ENCODE data around the gene SCN9A. TPM values are rescaled to one million over a fixed set of nuclear protein-coding genes. Genes with fewer than 3 reads are reported as not detected.

SCN9A gene
- total RNA-seq, 1 donor from 2014 or later = 0.13 TPM

- Mint-ChIP-seq H3K9me3 (no peaks in the 10 kb centered on the region), H3K27ac (no peak overlapping the region), H3K27me3 (ENCODE audit: insufficient read depth) (no peaks in the 10 kb centered on the region), H3K36me3 (ENCODE audit: low read depth) (no peaks in the 10 kb centered on the region), H3K4me1 (ENCODE audit: low read depth) (no peaks in the 10 kb centered on the region), H3K4me3 (no peak overlapping the region)
- no peak for DNase-seq (ENCODE audit: low spot score)
- intact Hi-C loops (cut with micrococcal nuclease) = no loop called here
These were observed 128.8 kb downstream of the SCN9A start for GRCh38 chr2:166246901-166247300.

GRCh38 chr2:166242309-166242708, 133.4 kb downstream of the SCN9A start:
- Mint-ChIP-seq H3K4me3 (no peak overlapping the region), H3K27me3 (ENCODE audit: insufficient read depth) (no peaks in the 10 kb centered on the region), H3K4me1 (ENCODE audit: low read depth) (no peaks in the 10 kb centered on the region), H3K27ac (no peak overlapping the region), H3K36me3 (ENCODE audit: low read depth) (no peaks in the 10 kb centered on the region), H3K9me3 (no peaks in the 10 kb centered on the region)
- intact Hi-C loops (cut with micrococcal nuclease) = no loop called here
- no peak for DNase-seq (ENCODE audit: low spot score)

GRCh38 chr2:166240387-166241313, 135.1 kb downstream of the SCN9A start:
- H3K9me3 Mint-ChIP-seq = no peaks in the 10 kb centered on the region
- H3K27ac Mint-ChIP-seq = no peak overlapping the region
- intact Hi-C loops (cut with micrococcal nuclease) = no loop called here
- H3K4me3 Mint-ChIP-seq = no peak overlapping the region
- H3K27me3 Mint-ChIP-seq (ENCODE audit: insufficient read depth) = no peaks in the 10 kb centered on the region
- no peaks in the 10 kb centered on the region for H3K4me1 Mint-ChIP-seq (ENCODE audit: low read depth)
- DNase-seq (ENCODE audit: low spot score) = no peak
- H3K36me3 Mint-ChIP-seq (ENCODE audit: low read depth) = no peaks in the 10 kb centered on the region

DNA sequence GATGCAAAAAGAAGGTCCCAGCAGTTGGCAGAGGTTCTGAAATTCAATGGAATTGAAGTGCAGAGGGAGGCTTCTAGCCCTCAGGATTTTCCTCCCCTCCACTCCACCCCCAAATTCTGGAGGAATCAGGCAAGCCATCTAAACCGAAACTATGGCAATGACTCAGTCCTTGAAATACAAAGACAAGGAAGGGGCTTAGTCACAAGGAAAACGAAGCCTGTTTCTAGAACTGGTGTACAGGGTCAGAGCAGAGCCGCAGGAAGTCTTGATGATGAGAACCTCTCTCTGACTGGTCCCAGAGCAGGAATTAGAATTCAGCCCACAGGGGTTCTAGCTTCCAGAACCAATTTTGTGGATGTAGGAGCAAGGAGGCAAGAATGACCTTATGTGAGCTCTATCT, 136.2 kb downstream of the SCN9A start:
- Mint-ChIP-seq H3K4me1 (ENCODE audit: low read depth) (no peaks in the 10 kb centered on the region), H3K27ac (no peak overlapping the region), H3K4me3 (no peak overlapping the region), H3K36me3 (ENCODE audit: low read depth) (no peaks in the 10 kb centered on the region), H3K27me3 (ENCODE audit: insufficient read depth) (no peaks in the 10 kb centered on the region), H3K9me3 (no peaks in the 10 kb centered on the region)
- DNase-seq (ENCODE audit: low spot score) = no peak
- intact Hi-C loops (cut with micrococcal nuclease) = no loop called here

- H3K9me3 Mint-ChIP-seq = no peaks in the 10 kb centered on the region
- H3K4me1 Mint-ChIP-seq (ENCODE audit: low read depth) = no peaks in the 10 kb centered on the region
- no peaks in the 10 kb centered on the region for H3K36me3 Mint-ChIP-seq (ENCODE audit: low read depth)
- DNase-seq (ENCODE audit: low spot score) = no peak
- intact Hi-C loops (cut with micrococcal nuclease) = no loop called here
- no peaks in the 10 kb centered on the region for H3K27me3 Mint-ChIP-seq (ENCODE audit: insufficient read depth)
- H3K4me3 Mint-ChIP-seq = no peak overlapping the region
- no peak overlapping the region for H3K27ac Mint-ChIP-seq
These were observed 137.6 kb downstream of the SCN9A start for GRCh38 chr2:166238176-166238575.

DNA sequence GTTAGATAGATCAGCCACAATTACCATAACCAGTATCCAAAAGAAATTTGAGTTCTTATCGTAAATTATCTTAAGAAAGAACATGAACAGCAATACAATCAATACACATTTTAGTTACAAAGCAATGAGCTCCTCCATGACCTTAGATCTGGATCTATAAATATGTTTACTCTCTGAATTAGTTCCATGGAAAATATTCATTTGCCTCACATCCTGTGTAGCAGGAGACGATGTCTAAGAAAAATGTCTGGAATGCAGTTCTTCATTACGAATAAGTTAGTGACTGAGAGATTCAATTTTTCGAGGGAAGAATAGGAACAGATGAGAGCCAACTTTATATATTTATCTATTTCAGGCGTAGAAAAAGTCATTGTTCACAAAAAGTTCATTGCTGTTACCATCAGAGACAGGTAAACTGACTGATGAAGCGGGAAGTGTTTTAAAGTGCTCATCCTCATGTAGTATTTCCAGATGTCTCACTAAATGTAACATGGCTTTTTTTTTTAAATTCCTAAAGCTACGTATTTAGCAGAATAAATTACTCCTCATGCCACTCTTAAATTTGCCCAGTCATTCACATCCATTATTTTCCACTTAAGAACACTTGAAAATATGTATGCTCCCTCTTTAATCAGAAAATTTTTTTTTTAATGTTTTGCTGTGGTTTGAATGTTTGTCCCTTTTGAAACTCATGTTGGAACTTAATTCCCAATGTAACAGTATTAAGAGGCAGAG, 141.5 kb downstream of the SCN9A start:
- Mint-ChIP-seq H3K9me3 (no peaks in the 10 kb centered on the region), H3K4me3 (no peak overlapping the region), H3K4me1 (ENCODE audit: low read depth) (no peaks in the 10 kb centered on the region), H3K27me3 (ENCODE audit: insufficient read depth) (no peaks in the 10 kb centered on the region), H3K27ac (no peak overlapping the region), H3K36me3 (ENCODE audit: low read depth) (no peaks in the 10 kb centered on the region)
- DNase-seq (ENCODE audit: low spot score) = no peak
- intact Hi-C loops (cut with micrococcal nuclease) = no loop called here

DNA sequence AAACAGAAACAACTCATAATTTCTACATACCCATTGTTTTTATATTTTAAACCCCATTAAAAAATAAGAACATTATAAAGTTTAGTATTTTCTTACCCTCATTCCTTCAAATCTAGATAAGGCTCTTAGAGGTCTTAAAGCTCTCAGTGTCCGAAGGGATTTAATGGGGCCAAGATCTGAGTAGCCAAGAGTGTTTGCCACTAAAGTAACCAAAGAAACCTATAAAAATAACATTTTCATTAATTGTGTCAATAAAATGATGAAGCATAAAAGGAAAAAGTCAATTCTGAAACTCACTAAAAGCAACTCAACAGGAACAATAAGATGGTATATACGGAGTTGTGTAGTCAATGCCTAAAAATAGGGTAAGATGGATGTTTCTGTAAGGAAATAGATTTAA, 142.5 kb downstream of the SCN9A start:
- H3K27ac Mint-ChIP-seq = no peak overlapping the region
- H3K27me3 Mint-ChIP-seq (ENCODE audit: insufficient read depth) = no peaks in the 10 kb centered on the region
- H3K4me1 Mint-ChIP-seq (ENCODE audit: low read depth) = no peaks in the 10 kb centered on the region
- no peak for DNase-seq (ENCODE audit: low spot score)
- H3K4me3 Mint-ChIP-seq = no peak overlapping the region
- no peaks in the 10 kb centered on the region for H3K36me3 Mint-ChIP-seq (ENCODE audit: low read depth)
- intact Hi-C loops (cut with micrococcal nuclease) = no loop called here
- H3K9me3 Mint-ChIP-seq = no peaks in the 10 kb centered on the region

DNA sequence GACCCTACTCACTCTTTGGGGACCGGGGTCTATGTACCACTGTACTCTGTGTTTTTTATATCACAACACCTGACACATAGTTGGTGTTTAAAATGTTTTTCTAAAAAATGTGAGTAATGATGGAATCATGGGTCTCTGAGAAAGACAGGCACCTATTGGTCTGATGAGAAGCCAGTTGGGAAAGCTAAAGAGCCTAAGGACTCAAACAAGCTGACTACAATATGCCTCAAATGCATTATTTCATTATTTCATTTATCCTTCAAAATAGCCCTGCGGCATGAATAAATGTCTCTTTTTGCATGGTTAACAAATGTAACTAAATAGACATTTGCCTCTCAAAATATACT, 145.0 kb downstream of the SCN9A start:
- H3K36me3 Mint-ChIP-seq (ENCODE audit: low read depth) = no peaks in the 10 kb centered on the region
- no peak overlapping the region for H3K27ac Mint-ChIP-seq
- H3K27me3 Mint-ChIP-seq (ENCODE audit: insufficient read depth) = no peaks in the 10 kb centered on the region
- no peak overlapping the region for H3K4me3 Mint-ChIP-seq
- no peaks in the 10 kb centered on the region for H3K9me3 Mint-ChIP-seq
- no peak for DNase-seq (ENCODE audit: low spot score)
- intact Hi-C loops (cut with micrococcal nuclease) = no loop called here
- H3K4me1 Mint-ChIP-seq (ENCODE audit: low read depth) = no peaks in the 10 kb centered on the region

DNA sequence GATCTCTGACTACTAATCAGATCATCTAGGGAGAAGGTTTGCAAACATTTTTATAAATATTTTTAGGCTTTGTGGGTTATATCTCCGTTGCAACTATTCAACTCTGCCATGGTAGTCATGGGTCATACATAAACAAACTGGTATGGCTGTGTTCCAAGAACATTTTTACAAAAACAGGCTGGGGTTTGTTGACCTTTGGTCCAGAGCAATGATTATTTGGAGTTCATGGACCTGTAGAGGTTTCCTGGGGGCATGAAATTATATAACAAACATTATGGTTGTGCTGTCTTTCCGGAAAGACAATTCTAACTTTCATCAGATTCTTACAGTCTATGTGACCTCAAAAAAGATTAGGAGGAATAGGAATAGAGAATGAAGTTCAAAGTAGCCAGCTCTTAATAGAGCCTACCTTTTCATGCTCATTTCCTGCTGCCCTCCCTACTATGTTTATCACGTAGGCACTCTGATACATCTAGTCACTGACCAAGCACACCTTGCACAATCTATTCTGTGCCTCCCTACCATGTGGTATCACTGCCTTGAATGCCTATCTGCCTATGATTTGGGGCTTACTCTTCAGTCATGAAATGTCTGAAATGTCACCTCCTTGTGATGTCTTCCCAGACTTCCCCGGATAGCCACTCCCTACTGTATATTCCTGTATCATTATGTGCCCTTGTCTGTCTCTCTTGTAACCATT, 145.6 kb downstream of the SCN9A start:
- Mint-ChIP-seq H3K9me3 (no peaks in the 10 kb centered on the region), H3K27me3 (ENCODE audit: insufficient read depth) (no peaks in the 10 kb centered on the region), H3K36me3 (ENCODE audit: low read depth) (no peaks in the 10 kb centered on the region), H3K27ac (no peak overlapping the region), H3K4me1 (ENCODE audit: low read depth) (no peaks in the 10 kb centered on the region), H3K4me3 (no peak overlapping the region)
- intact Hi-C loops (cut with micrococcal nuclease) = no loop called here
- DNase-seq (ENCODE audit: low spot score) = no peak

DNA sequence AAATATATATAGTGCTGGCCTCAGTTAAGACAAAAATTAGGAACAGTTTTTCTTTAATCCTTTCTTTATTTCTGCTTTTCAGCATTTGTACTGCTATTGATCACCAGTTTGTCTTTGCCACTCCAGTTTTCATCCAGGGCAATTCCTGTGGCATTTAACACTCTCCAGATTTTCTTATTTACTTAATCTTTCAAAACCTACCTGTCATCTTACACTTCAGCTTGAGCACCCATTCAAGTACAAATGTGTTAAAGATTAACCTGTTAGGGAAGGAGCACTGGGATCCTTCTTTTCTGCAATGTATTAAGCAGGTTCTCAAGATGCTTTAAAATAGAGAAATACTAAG, 146.1 kb downstream of the SCN9A start:
- no peak for DNase-seq (ENCODE audit: low spot score)
- H3K27ac Mint-ChIP-seq = no peak overlapping the region
- no peaks in the 10 kb centered on the region for H3K36me3 Mint-ChIP-seq (ENCODE audit: low read depth)
- no peak overlapping the region for H3K4me3 Mint-ChIP-seq
- no peaks in the 10 kb centered on the region for H3K9me3 Mint-ChIP-seq
- intact Hi-C loops (cut with micrococcal nuclease) = no loop called here
- H3K27me3 Mint-ChIP-seq (ENCODE audit: insufficient read depth) = no peaks in the 10 kb centered on the region
- no peaks in the 10 kb centered on the region for H3K4me1 Mint-ChIP-seq (ENCODE audit: low read depth)

- no peaks in the 10 kb centered on the region for H3K9me3 Mint-ChIP-seq
- H3K27ac Mint-ChIP-seq = no peak overlapping the region
- DNase-seq (ENCODE audit: low spot score) = no peak
- H3K36me3 Mint-ChIP-seq (ENCODE audit: low read depth) = no peaks in the 10 kb centered on the region
- H3K4me3 Mint-ChIP-seq = no peak overlapping the region
- intact Hi-C loops (cut with micrococcal nuclease) = no loop called here
- H3K27me3 Mint-ChIP-seq (ENCODE audit: insufficient read depth) = no peaks in the 10 kb centered on the region
- no peaks in the 10 kb centered on the region for H3K4me1 Mint-ChIP-seq (ENCODE audit: low read depth)
These were observed 151.5 kb downstream of the SCN9A start for GRCh38 chr2:166224197-166224596.

- Mint-ChIP-seq H3K27me3 (ENCODE audit: insufficient read depth) (no peaks in the 10 kb centered on the region), H3K4me3 (no peak overlapping the region), H3K27ac (no peak overlapping the region), H3K9me3 (no peaks in the 10 kb centered on the region), H3K36me3 (ENCODE audit: low read depth) (no peaks in the 10 kb centered on the region), H3K4me1 (ENCODE audit: low read depth) (no peaks in the 10 kb centered on the region)
- intact Hi-C loops (cut with micrococcal nuclease) = no loop called here
- DNase-seq (ENCODE audit: low spot score) = no peak
These were observed 152.4 kb downstream of the SCN9A start for GRCh38 chr2:166223298-166223697.

- intact Hi-C loops (cut with micrococcal nuclease) = no loop called here
- Mint-ChIP-seq H3K9me3 (peaks cover 25% of the 10 kb centered on the region), H3K27me3 (ENCODE audit: insufficient read depth) (no peaks in the 10 kb centered on the region), H3K4me1 (ENCODE audit: low read depth) (no peaks in the 10 kb centered on the region), H3K4me3 (no peak overlapping the region), H3K36me3 (ENCODE audit: low read depth) (no peaks in the 10 kb centered on the region), H3K27ac (no peak overlapping the region)
- no peak for DNase-seq (ENCODE audit: low spot score)
These were observed 164.7 kb downstream of the SCN9A start for GRCh38 chr2:166211079-166211478.

All from activated T-helper 1 cell treated with anti-CD3 and anti-CD28 coated beads, Interleukin-12 subunit alpha, Interleukin-12 subunit beta, Interleukin-2, Interleukin-4 antibody, amounts not matched to agents 30 ng/mL and 10 ng/mL and 1 ng/mL, durations not matched to agents 14 hours and 24 hours and 36 hours (primary cell).